ENCODE measurements around the gene CMTM7.

The CMTM7 gene

DNA sequence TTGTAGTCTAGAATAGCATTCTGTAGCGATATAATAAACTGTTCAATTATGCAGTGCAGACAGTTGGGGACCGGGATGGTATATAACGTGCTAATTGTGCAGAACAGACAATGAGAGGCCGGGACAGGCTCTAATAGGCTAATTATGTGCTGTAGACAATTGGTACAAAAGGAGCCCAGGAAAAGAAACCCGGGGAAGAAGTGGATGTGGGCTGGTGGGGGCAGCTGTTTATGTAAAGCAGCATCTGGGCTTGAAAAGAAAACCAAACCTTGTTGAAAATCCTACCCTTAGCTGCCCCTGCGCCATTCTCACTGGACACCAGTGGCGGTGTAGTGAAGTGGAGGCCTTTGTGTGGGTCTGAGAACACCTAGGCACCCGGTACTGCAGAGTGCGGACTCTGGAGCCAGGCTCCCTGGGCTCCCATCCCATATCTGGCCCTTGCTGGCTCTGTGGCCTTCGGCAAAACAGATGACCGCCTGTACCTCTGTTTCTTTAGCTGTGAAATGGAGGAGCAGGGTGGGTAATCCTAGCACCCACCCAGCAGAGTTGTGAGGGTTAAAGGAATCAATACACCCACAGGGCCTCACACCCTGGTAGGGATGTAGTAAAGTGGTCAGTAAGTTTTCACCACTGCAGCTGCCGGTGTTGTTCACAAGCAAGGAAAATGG, 59.5 kb downstream of the CMTM7 start:
- WGBS (ENCODE audit: insufficient coverage, insufficient read length) = no CpG with 5 or more reads among the region's 12 CpGs
- Histone ChIP-seq H3K4me1 (ENCODE audit: control insufficient read depth, insufficient read depth, low read length) (no peaks in the 10 kb centered on the region), H3K36me3 (ENCODE audit: control insufficient read depth, insufficient read depth, low read length) (peaks cover 3% of the 10 kb centered on the region; the same call in 1 of the 2 replicates), H3K27ac (ENCODE audit: low read length) (no peak overlapping the region), H3K27me3 (ENCODE audit: control insufficient read depth, insufficient read depth, low read length) (no peaks in the 10 kb centered on the region), H3K9me3 (ENCODE audit: control insufficient read depth, insufficient read depth, low read length) (no peaks in the 10 kb centered on the region), H3K4me3 (ENCODE audit: low read length) (no peak overlapping the region)
- no peak for DNase-seq (ENCODE audit: low read depth, low spot score)

DNA sequence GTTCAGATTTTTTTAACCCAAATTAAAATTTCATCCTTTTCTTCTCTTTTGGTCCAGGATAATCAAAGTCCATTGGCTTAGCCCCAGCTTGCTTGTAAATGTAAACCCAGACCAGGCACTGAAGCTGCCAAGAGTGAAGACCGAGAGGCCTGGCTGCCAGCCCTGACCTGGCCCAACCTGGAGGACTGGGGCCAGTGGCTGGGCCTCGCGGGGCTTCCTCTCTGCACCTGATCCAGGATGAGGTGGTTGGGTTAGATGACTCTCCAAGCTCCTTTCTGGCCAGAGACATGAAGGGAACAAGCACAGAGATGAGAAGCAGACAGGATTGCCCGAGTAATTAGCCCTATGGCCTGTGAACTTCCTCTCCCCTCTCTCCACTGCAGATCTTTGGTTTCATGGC, 60.4 kb downstream of the CMTM7 start:
- H3K4me1 ChIP-seq (ENCODE audit: control insufficient read depth, insufficient read depth, low read length) = no peaks in the 10 kb centered on the region
- H3K4me3 ChIP-seq (ENCODE audit: low read length) = no peak overlapping the region
- WGBS (ENCODE audit: insufficient coverage, insufficient read length) = no CpG with 5 or more reads among the region's 4 CpGs
- H3K36me3 ChIP-seq (ENCODE audit: control insufficient read depth, insufficient read depth, low read length) = peaks cover 3% of the 10 kb centered on the region; the same call in 1 of the 2 replicates
- DNase-seq (ENCODE audit: low read depth, low spot score) = no peak
- no peak overlapping the region for H3K27ac ChIP-seq (ENCODE audit: low read length)
- H3K9me3 ChIP-seq (ENCODE audit: control insufficient read depth, insufficient read depth, low read length) = no peaks in the 10 kb centered on the region
- H3K27me3 ChIP-seq (ENCODE audit: control insufficient read depth, insufficient read depth, low read length) = no peaks in the 10 kb centered on the region

DNA sequence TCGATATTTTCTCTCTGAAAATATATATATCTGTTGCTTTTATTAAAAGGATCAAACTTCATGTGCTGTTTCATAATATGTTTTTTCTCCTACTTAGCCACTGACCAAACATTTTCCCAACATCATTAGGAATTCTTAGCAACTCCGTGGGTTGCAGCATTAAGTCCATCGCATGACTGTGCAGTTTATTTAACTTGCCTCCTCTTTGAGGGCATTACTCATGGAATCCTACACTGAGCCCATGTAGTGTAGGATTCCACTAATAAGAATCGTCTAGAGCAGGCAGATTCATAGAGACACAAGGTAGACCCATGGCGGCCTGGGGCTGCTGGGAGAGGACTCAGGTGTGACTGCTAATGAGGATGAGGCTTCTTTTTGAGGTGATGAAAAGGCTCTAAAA, 61.7 kb downstream of the CMTM7 start:
- no peaks in the 10 kb centered on the region for H3K9me3 ChIP-seq (ENCODE audit: control insufficient read depth, insufficient read depth, low read length)
- H3K4me1 ChIP-seq (ENCODE audit: control insufficient read depth, insufficient read depth, low read length) = 0 out of 2 replicates have a peak, but pooled peaks cover 2% of the 10 kb centered on the region
- H3K36me3 ChIP-seq (ENCODE audit: control insufficient read depth, insufficient read depth, low read length) = peaks cover 3% of the 10 kb centered on the region; the same call in 1 of the 2 replicates
- no peak overlapping the region for H3K27ac ChIP-seq (ENCODE audit: low read length)
- H3K27me3 ChIP-seq (ENCODE audit: control insufficient read depth, insufficient read depth, low read length) = no peaks in the 10 kb centered on the region
- no peak overlapping the region for H3K4me3 ChIP-seq (ENCODE audit: low read length)
- no CpG with 5 or more reads among the region's 5 CpGs for WGBS (ENCODE audit: insufficient coverage, insufficient read length)
- DNase-seq (ENCODE audit: low read depth, low spot score) = no peak

- no CpG with 5 or more reads among the region's 6 CpGs for WGBS (ENCODE audit: insufficient coverage, insufficient read length)
- no peaks in the 10 kb centered on the region for H3K27me3 ChIP-seq (ENCODE audit: control insufficient read depth, insufficient read depth, low read length)
- no peak overlapping the region for H3K4me3 ChIP-seq (ENCODE audit: low read length)
- no peak for DNase-seq (ENCODE audit: low read depth, low spot score)
- no peaks in the 10 kb centered on the region for H3K9me3 ChIP-seq (ENCODE audit: control insufficient read depth, insufficient read depth, low read length)
- peaks cover 3% of the 10 kb centered on the region; the same call in 1 of the 2 replicates for H3K36me3 ChIP-seq (ENCODE audit: control insufficient read depth, insufficient read depth, low read length)
- no peak overlapping the region for H3K27ac ChIP-seq (ENCODE audit: low read length)
- H3K4me1 ChIP-seq (ENCODE audit: control insufficient read depth, insufficient read depth, low read length) = 0 out of 2 replicates have a peak, but pooled peaks cover 2% of the 10 kb centered on the region
These were observed 62.5 kb downstream of the CMTM7 start for GRCh38 chr3:32454111-32454510.

DNA sequence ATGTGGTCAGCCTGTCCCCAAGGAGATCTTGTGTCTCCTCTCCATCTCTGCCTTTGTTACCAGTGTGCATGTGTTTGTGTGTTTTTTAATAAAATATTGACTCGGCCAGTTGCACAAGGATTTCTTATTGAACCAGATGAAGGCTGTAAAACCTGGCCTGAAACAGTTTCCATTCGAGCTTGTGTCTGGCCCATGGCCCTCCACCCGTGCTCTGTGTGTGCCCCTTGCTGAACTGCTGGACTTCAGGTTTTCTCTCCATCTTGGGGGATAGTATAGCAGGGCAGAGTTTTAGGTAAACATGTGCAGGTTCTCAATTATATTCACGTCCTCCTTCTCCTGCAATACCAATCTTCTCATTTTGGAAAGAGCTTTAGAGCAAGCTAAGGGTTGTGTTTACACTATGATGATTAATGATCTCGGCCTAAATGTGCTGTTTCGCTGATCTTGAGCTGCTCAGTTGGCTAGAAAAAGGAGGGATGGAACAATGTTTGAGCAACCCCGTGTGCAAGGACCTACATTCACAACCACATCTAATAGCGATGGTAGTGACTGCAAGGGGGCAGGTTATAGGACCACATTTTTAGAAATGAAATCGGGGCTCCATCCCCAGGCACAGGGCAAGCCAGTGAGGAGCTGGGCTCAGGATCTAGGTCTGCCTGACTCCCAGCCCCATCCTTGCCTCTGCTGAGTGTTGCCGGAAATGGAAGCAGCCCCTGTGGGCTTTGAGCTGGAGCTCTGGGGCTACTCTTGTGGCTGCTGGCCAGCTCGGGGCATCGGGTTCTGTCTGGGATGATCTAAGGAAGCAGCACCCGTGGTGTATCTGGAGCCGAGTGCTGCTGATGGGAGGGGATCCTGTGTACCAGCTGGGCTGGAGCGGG, 63.3 kb downstream of the CMTM7 start:
- no peak overlapping the region for H3K27ac ChIP-seq (ENCODE audit: low read length)
- H3K27me3 ChIP-seq (ENCODE audit: control insufficient read depth, insufficient read depth, low read length) = no peaks in the 10 kb centered on the region
- no peak for DNase-seq (ENCODE audit: low read depth, low spot score)
- WGBS (ENCODE audit: insufficient coverage, insufficient read length) = no CpG with 5 or more reads among the region's 15 CpGs
- H3K4me3 ChIP-seq (ENCODE audit: low read length) = no peak overlapping the region
- peaks cover 3% of the 10 kb centered on the region; the same call in 1 of the 2 replicates for H3K36me3 ChIP-seq (ENCODE audit: control insufficient read depth, insufficient read depth, low read length)
- peaks cover 4% of the 10 kb centered on the region; the same call in 1 of the 2 replicates for H3K4me1 ChIP-seq (ENCODE audit: control insufficient read depth, insufficient read depth, low read length)
- no peaks in the 10 kb centered on the region for H3K9me3 ChIP-seq (ENCODE audit: control insufficient read depth, insufficient read depth, low read length)

DNA sequence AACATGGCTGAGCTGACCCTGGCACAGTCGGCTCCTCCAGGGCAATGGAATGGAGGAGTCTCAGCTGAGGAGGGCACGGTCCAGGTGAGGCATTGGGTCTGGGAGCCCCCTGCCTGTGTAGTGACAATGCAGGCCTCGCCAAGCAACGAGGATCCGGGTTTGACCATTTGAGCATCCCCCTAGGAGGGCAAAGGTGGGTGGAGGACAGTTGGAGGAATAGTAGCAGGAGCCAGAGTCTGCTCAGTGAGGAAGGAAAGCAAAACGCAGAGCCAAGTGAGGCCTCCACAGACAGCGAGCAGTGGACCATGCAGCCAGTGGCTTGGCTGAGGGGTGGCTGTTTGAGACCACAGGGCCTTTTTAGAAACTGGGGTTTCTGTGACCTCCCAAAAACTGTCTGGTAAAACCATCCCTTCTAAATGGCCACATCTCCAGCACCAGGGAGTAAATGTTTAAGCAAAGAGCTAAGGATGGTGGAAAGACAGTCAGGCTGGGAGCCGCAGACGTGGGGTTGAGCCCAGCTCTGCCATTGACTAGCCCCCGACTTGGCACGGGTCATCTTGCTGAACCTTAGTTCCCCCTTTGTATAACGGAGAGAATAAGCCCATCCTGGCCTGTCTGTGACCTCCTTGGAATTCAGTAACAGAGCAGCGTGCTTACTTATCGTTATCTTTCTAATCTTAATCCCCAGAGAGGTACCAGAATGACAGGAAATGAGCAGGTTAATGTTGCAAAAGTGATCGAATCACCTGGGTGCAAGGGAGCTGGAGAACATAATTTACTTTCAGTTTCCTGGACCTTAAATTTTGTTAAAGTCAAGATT, 64.2 kb downstream of the CMTM7 start:
- WGBS (ENCODE audit: insufficient coverage, insufficient read length) = no CpG with 5 or more reads among the region's 15 CpGs
- H3K4me1 ChIP-seq (ENCODE audit: control insufficient read depth, insufficient read depth, low read length) = peaks cover 4% of the 10 kb centered on the region; the same call in 1 of the 2 replicates
- H3K27me3 ChIP-seq (ENCODE audit: control insufficient read depth, insufficient read depth, low read length) = no peaks in the 10 kb centered on the region

DNA sequence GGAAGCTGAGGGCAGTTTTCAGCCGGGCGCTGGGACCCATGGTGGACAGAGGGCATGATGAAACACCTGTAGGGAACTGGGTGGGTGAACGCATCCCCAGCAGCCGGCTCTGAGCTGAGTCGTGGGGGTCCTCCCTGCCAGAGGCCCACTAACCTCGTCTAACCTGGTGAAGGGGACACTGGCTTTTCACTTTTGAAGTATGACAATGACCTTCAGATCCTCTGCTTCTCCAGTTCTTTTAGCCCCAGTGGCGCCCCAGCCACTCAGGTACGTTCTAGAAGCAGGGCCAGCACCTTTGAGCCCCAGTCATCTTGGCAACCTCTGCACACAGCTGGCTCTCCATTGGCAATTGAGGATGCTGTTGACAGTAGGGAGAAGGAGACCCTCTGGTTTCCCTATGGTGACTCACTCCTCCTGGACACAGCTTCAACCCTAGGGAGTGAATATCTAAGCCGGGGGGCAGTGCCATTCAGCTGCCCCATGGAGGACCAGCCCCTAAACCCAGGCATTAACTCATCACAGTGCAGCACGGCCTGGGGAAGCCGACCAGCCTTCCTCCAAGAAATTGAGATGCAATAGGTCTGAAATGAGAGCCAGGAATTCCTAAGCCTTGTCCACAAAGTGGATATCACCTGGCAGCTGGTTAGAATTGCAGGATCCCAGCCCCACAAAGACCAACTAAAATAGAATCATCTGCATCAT, 64.9 kb downstream of the CMTM7 start:
- H3K36me3 ChIP-seq (ENCODE audit: control insufficient read depth, insufficient read depth, low read length) = no peaks in the 10 kb centered on the region
- no peaks in the 10 kb centered on the region for H3K27me3 ChIP-seq (ENCODE audit: control insufficient read depth, insufficient read depth, low read length)
- no peak overlapping the region for H3K27ac ChIP-seq (ENCODE audit: low read length)

More for the DNA sequence above, 64.2 kb downstream of the CMTM7 start:
- Histone ChIP-seq H3K27ac (ENCODE audit: low read length) (no peak overlapping the region), H3K4me3 (ENCODE audit: low read length) (no peak overlapping the region), H3K36me3 (ENCODE audit: control insufficient read depth, insufficient read depth, low read length) (no peaks in the 10 kb centered on the region), H3K9me3 (ENCODE audit: control insufficient read depth, insufficient read depth, low read length) (no peaks in the 10 kb centered on the region)
- DNase-seq (ENCODE audit: low read depth, low spot score) = no peak

DNA sequence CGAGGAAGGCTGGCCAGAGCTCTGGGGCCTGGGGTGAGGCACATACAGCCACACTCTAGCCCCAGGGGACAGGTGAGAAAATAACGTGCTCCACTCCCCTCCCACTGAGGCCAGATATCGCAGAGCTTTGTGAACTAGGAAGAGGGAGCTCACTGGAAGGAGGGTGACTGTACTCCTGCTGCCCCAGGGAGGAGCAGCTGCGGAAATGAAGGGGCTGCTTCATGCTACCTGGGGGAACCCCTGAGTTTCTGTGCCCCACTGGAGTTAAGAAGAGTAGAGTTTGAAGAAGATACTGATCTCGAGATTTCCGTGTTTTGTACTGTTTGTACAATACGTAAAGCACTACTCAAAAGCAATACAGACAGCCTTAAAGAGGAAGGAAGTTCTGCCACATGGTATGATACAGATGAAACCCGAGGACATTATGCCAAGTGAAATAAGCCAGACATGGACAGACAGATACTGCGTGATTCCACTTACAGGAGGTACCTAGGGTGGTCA, 66.4 kb downstream of the CMTM7 start:
- no peak for DNase-seq (ENCODE audit: low read depth, low spot score)
- Histone ChIP-seq H3K36me3 (ENCODE audit: control insufficient read depth, insufficient read depth, low read length) (no peaks in the 10 kb centered on the region), H3K4me3 (ENCODE audit: low read length) (no peak overlapping the region), H3K4me1 (ENCODE audit: control insufficient read depth, insufficient read depth, low read length) (peaks cover 4% of the 10 kb centered on the region; the same call in 1 of the 2 replicates), H3K27ac (ENCODE audit: low read length) (no peak overlapping the region), H3K27me3 (ENCODE audit: control insufficient read depth, insufficient read depth, low read length) (no peaks in the 10 kb centered on the region), H3K9me3 (ENCODE audit: control insufficient read depth, insufficient read depth, low read length) (no peaks in the 10 kb centered on the region)
- no CpG with 5 or more reads among the region's 9 CpGs for WGBS (ENCODE audit: insufficient coverage, insufficient read length)

More for the DNA sequence above, 64.9 kb downstream of the CMTM7 start:
- no peak for DNase-seq (ENCODE audit: low read depth, low spot score)
- no CpG with 5 or more reads among the region's 11 CpGs for WGBS (ENCODE audit: insufficient coverage, insufficient read length)
- no peak overlapping the region for H3K4me3 ChIP-seq (ENCODE audit: low read length)
- H3K4me1 ChIP-seq (ENCODE audit: control insufficient read depth, insufficient read depth, low read length) = peaks cover 4% of the 10 kb centered on the region; the same call in 1 of the 2 replicates
- H3K9me3 ChIP-seq (ENCODE audit: control insufficient read depth, insufficient read depth, low read length) = no peaks in the 10 kb centered on the region

- Histone ChIP-seq H3K9me3 (ENCODE audit: control insufficient read depth, insufficient read depth, low read length) (no peaks in the 10 kb centered on the region), H3K27me3 (ENCODE audit: control insufficient read depth, insufficient read depth, low read length) (no peaks in the 10 kb centered on the region), H3K4me3 (ENCODE audit: low read length) (no peak overlapping the region), H3K36me3 (ENCODE audit: control insufficient read depth, insufficient read depth, low read length) (no peaks in the 10 kb centered on the region), H3K27ac (ENCODE audit: low read length) (no peak overlapping the region), H3K4me1 (ENCODE audit: control insufficient read depth, insufficient read depth, low read length) (peaks cover 4% of the 10 kb centered on the region; the same call in 1 of the 2 replicates)
- WGBS (ENCODE audit: insufficient coverage, insufficient read length) = no CpG with 5 or more reads among the region's 5 CpGs
- no peak for DNase-seq (ENCODE audit: low read depth, low spot score)
These were observed 67.8 kb downstream of the CMTM7 start for GRCh38 chr3:32459450-32459849.

Measured in iPS DF 6.9 (cell line).